ENCODE results near the gene TLE1.

Gene TLE1

DNA sequence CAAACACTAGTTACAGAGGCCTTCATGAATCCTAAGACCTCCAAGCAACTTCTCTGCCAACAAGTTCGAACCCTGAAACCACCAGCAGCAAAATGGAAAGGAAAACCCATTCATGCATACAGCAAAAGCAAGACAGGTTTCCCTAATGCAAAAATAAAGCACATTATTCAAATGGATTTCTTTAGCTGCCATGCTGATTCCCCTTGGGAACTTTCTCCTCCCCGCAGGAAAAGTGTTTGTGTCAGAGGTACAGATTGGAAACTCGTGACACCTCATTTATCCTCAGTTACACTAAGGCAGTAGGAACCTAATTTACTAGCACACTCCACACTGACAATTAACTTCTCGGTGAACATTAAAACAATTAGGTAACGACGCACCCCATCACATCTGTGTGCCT is 63.4 kb downstream of the TLE1 start:
- Histone ChIP-seq H3K27me3 (ENCODE audit: control insufficient read depth, insufficient read depth, low read length) (no peaks in the 10 kb centered on the region), H3K9ac (ENCODE audit: low read length) (no peak overlapping the region), H3K4me1 (ENCODE audit: control insufficient read depth, insufficient read depth, low read length) (peaks cover 7% of the 10 kb centered on the region)

DNA sequence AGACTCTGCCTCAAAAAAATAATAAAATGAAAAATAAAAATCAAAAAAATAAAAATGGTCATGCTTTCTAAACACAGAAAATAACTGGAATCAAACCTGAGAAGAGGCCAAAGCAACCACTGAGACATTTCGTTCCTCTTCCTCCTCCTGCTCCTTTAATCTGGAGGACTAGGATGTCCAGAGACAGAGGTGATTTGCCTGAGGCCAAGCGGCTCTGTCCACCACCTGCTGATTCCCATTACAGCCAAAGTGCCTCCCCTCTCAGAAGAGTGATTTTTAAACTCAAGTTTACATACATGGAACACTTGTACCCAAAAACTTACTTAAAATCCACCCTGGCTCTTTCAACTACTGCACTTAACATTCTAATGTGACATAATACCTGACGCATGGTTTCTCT is 65.6 kb downstream of the TLE1 start:
- Histone ChIP-seq H3K9me3 (ENCODE audit: control insufficient read depth, low read length) (no peaks in the 10 kb centered on the region), H3K36me3 (ENCODE audit: control insufficient read depth, insufficient read depth, low read length) (no peaks in the 10 kb centered on the region), H3K4me3 (ENCODE audit: low read length) (no peak overlapping the region), H3K9ac (ENCODE audit: low read length) (no peak overlapping the region), H3K4me1 (ENCODE audit: control insufficient read depth, insufficient read depth, low read length) (no peaks in the 10 kb centered on the region), H3K27me3 (ENCODE audit: control insufficient read depth, insufficient read depth, low read length) (no peaks in the 10 kb centered on the region)

More for the DNA sequence above, 63.4 kb downstream of the TLE1 start:
- Histone ChIP-seq H3K4me3 (ENCODE audit: low read length) (no peak overlapping the region), H3K36me3 (ENCODE audit: control insufficient read depth, insufficient read depth, low read length) (no peaks in the 10 kb centered on the region), H3K9me3 (ENCODE audit: control insufficient read depth, low read length) (no peaks in the 10 kb centered on the region)

DNA sequence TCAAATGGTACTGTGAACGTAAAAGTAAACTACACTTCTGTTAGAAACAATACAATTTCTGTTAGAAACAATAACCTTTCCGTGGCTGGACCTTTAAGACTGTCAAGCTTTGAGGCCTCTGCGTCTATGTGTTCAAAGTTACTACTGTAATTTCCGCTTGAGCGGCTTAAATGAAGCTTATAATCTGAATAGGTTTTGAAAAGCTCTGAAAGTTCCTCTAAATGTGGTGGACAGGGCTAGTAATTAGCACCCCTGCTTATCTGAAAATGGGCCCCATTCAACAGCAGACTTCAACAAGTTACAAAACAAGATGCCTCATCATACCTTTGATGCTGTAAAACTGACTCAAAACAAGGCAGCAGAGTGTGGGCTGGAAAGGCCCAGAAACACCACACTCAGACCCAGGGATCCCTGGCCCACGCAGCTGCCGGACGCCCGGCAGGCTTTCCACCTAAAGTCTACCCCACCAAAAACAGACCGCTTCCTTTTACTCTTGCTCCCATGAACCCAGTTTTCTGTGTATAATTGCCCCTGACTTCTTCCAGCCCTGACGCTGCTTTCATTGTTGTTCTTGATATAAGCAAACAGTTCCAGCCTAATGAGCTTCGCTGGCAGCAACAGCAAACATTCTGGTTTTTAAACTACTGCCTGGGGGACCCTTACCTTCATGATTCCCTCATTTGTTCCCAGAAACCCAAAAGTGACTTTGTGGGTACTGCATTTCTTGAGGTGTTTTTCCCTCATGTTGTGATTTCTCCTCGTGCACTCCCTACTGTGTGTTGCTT is 66.7 kb downstream of the TLE1 start:
- no peaks in the 10 kb centered on the region for H3K27me3 ChIP-seq (ENCODE audit: control insufficient read depth, insufficient read depth, low read length)
- H3K4me1 ChIP-seq (ENCODE audit: control insufficient read depth, insufficient read depth, low read length), result no peaks in the 10 kb centered on the region
- H3K9me3 ChIP-seq (ENCODE audit: control insufficient read depth, low read length), result no peaks in the 10 kb centered on the region
- H3K9ac ChIP-seq (ENCODE audit: low read length), result no peak overlapping the region
- no peaks in the 10 kb centered on the region for H3K36me3 ChIP-seq (ENCODE audit: control insufficient read depth, insufficient read depth, low read length)
- no peak overlapping the region for H3K4me3 ChIP-seq (ENCODE audit: low read length)

DNA sequence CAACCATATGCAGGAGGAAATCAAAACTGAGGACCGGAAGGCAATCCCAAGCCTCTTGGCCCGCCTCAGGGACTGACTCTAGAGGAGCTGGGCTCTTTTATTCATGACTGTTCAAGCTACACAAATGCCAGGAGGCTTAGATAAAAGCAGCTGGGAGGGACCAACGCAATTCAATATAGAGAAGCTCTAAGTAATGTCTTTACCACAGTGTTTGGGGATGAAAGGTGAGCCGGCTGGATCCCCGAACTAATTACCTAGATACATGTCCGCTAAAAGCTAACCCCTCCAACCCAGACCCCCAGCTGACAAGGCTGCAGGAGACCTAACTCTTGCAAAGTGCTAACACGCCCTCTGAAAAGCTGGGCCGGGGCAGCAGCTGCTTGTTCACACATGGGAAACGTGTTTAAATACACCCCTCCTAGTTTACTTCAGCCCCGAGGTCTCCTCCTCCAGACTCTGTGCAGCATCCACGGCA is 67.5 kb downstream of the TLE1 start:
- Histone ChIP-seq H3K27me3 (ENCODE audit: control insufficient read depth, insufficient read depth, low read length) (no peaks in the 10 kb centered on the region), H3K9ac (ENCODE audit: low read length) (no peak overlapping the region), H3K4me1 (ENCODE audit: control insufficient read depth, insufficient read depth, low read length) (no peaks in the 10 kb centered on the region), H3K36me3 (ENCODE audit: control insufficient read depth, insufficient read depth, low read length) (no peaks in the 10 kb centered on the region), H3K9me3 (ENCODE audit: control insufficient read depth, low read length) (no peaks in the 10 kb centered on the region), H3K4me3 (ENCODE audit: low read length) (no peak overlapping the region)

DNA sequence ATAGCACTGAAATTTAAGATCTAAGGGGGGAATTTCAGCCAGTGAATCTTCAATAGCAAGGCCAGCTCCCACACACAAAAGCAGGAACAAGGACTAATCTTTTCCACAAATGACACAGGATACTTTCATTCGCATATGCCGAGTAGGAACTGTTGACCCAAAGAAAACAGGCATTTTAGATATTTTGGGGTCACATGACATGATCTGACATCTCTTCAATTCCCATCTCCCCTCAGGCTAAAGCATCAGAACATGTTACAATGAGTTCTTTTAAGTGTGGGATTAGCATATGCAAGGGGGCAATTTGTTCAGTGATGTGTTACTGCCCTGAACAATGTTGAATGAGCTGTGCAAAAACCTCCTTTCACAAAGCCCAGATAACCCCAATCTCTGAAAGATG is 68.2 kb downstream of the TLE1 start:
- Histone ChIP-seq H3K9me3 (ENCODE audit: control insufficient read depth, low read length) (no peaks in the 10 kb centered on the region), H3K36me3 (ENCODE audit: control insufficient read depth, insufficient read depth, low read length) (no peaks in the 10 kb centered on the region), H3K9ac (ENCODE audit: low read length) (no peak overlapping the region), H3K4me1 (ENCODE audit: control insufficient read depth, insufficient read depth, low read length) (no peaks in the 10 kb centered on the region), H3K27me3 (ENCODE audit: control insufficient read depth, insufficient read depth, low read length) (no peaks in the 10 kb centered on the region), H3K4me3 (ENCODE audit: low read length) (no peak overlapping the region)

DNA sequence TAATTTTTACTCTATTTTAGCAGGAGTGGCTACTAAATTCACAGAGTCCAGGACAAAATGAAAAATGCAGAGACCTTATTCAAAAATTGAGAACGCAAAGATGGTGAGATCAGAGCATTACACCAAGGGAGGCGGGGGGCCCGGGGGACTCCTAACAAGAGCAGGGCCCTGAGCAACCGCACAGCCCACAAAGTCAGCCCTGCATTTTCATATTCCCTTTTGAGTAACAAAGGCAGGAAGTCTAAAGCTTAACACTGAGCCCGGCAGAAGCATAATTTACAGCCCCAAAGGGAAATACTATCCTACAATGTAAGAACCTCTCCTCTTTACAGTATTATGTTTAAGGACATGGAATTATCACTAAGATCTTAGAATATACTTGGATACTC is 69.4 kb downstream of the TLE1 start:
- H3K27me3 ChIP-seq (ENCODE audit: control insufficient read depth, insufficient read depth, low read length), result no peaks in the 10 kb centered on the region
- H3K4me1 ChIP-seq (ENCODE audit: control insufficient read depth, insufficient read depth, low read length), result no peaks in the 10 kb centered on the region
- no peak overlapping the region for H3K9ac ChIP-seq (ENCODE audit: low read length)
- no peaks in the 10 kb centered on the region for H3K36me3 ChIP-seq (ENCODE audit: control insufficient read depth, insufficient read depth, low read length)
- H3K9me3 ChIP-seq (ENCODE audit: control insufficient read depth, low read length), result no peaks in the 10 kb centered on the region
- H3K4me3 ChIP-seq (ENCODE audit: low read length), result no peak overlapping the region

DNA sequence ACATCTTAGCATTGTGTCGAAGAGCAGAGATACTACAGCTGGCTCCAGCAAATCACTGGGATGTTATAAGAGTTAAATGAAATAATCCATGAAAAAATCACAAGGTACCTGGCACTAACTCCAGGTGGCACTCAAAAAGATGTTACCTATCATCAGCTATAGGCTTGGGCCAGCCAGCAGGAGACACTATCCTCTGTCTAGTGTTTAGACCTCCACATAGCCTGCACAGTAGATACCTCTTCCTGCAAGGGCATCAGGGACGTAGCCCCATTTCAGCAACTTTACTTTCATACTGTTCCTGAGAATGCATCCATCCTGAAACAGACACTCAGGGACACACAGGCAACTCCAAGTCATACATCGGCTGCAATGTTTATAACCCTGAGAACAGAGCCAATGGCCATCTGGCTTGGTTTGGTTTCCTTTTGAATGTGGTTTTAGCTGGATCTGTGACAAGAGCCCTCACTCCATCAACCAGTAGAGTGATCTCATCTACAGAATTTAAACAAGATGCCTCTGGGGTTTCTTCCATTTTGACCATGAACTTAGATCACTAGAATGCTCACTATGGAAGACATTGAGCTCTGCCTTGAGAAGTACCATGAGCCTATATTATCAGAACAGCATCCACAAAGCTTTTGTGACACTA is 69.9 kb downstream of the TLE1 start:
- no peaks in the 10 kb centered on the region for H3K9me3 ChIP-seq (ENCODE audit: control insufficient read depth, low read length)
- H3K36me3 ChIP-seq (ENCODE audit: control insufficient read depth, insufficient read depth, low read length), result no peaks in the 10 kb centered on the region
- H3K9ac ChIP-seq (ENCODE audit: low read length), result no peak overlapping the region
- no peak overlapping the region for H3K4me3 ChIP-seq (ENCODE audit: low read length)
- H3K27me3 ChIP-seq (ENCODE audit: control insufficient read depth, insufficient read depth, low read length), result no peaks in the 10 kb centered on the region
- no peaks in the 10 kb centered on the region for H3K4me1 ChIP-seq (ENCODE audit: control insufficient read depth, insufficient read depth, low read length)

DNA sequence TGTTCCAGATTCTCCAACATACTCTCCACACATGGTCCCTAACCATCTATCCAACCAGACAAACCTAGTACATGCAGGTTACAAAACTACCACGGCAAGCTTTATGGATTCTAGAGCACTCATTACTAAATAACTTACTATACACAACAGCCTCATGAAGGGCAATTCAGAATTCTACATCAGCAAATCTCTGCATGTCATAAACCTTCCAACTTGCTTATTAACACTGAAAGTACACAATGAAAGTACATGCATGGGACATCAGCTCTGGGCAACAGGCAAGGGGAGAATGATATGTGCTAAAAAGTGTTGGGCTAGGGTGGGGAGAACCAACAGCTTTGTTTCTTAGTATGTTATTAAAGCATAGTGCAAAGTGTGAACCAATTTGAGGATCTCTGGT is 70.4 kb downstream of the TLE1 start:
- H3K9ac ChIP-seq (ENCODE audit: low read length), result no peak overlapping the region
- H3K9me3 ChIP-seq (ENCODE audit: control insufficient read depth, low read length), result no peaks in the 10 kb centered on the region
- H3K4me3 ChIP-seq (ENCODE audit: low read length), result no peak overlapping the region
- H3K4me1 ChIP-seq (ENCODE audit: control insufficient read depth, insufficient read depth, low read length), result no peaks in the 10 kb centered on the region
- no peaks in the 10 kb centered on the region for H3K27me3 ChIP-seq (ENCODE audit: control insufficient read depth, insufficient read depth, low read length)
- H3K36me3 ChIP-seq (ENCODE audit: control insufficient read depth, insufficient read depth, low read length), result no peaks in the 10 kb centered on the region

DNA sequence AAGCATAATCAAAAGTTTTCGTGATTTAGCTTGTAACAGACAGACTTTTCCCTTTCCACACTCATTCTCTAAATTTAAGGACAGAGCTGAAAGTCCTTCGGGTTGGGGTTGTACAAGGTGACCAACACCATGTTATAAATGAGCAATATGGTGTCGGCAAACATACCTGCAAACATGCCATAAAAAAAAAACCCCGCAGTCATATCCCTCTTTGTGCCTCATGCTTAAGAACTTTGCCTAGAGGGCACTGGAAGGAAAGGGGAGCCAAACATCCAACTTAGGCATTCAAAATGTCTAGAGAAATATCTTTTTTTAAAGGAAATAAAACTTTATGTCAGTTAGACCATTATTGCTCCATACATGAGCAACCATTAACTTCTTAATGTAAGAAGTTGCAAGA is 73.2 kb downstream of the TLE1 start:
- Histone ChIP-seq H3K9ac (ENCODE audit: low read length) (no peak overlapping the region), H3K36me3 (ENCODE audit: control insufficient read depth, insufficient read depth, low read length) (peaks cover 7% of the 10 kb centered on the region), H3K4me1 (ENCODE audit: control insufficient read depth, insufficient read depth, low read length) (no peaks in the 10 kb centered on the region), H3K27me3 (ENCODE audit: control insufficient read depth, insufficient read depth, low read length) (no peaks in the 10 kb centered on the region), H3K4me3 (ENCODE audit: low read length) (no peak overlapping the region), H3K9me3 (ENCODE audit: control insufficient read depth, low read length) (no peaks in the 10 kb centered on the region)

DNA sequence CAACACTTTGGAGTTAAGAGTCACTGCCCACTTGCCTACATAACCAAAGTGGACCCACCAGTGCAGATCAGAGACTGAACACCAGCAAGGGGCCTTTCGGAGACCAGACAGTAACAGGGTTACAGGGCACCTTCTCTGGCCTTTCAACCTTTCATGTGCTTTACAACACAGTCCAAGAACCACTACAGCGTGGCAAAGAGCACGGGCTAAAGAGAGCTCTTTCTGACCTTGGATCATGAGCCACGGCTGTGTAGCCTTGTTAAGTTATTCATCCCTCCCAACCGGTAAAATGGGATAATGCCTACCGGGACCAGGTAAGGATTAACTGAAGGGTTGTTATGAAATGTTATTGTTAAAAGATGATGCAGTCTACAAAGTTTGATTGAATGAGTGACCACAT is 75.0 kb downstream of the TLE1 start:
- H3K36me3 ChIP-seq (ENCODE audit: control insufficient read depth, insufficient read depth, low read length), result peaks cover 7% of the 10 kb centered on the region
- H3K4me3 ChIP-seq (ENCODE audit: low read length), result no peak overlapping the region
- H3K27me3 ChIP-seq (ENCODE audit: control insufficient read depth, insufficient read depth, low read length), result no peaks in the 10 kb centered on the region
- H3K9ac ChIP-seq (ENCODE audit: low read length), result no peak overlapping the region
- H3K4me1 ChIP-seq (ENCODE audit: control insufficient read depth, insufficient read depth, low read length), result no peaks in the 10 kb centered on the region
- H3K9me3 ChIP-seq (ENCODE audit: control insufficient read depth, low read length), result no peaks in the 10 kb centered on the region

DNA sequence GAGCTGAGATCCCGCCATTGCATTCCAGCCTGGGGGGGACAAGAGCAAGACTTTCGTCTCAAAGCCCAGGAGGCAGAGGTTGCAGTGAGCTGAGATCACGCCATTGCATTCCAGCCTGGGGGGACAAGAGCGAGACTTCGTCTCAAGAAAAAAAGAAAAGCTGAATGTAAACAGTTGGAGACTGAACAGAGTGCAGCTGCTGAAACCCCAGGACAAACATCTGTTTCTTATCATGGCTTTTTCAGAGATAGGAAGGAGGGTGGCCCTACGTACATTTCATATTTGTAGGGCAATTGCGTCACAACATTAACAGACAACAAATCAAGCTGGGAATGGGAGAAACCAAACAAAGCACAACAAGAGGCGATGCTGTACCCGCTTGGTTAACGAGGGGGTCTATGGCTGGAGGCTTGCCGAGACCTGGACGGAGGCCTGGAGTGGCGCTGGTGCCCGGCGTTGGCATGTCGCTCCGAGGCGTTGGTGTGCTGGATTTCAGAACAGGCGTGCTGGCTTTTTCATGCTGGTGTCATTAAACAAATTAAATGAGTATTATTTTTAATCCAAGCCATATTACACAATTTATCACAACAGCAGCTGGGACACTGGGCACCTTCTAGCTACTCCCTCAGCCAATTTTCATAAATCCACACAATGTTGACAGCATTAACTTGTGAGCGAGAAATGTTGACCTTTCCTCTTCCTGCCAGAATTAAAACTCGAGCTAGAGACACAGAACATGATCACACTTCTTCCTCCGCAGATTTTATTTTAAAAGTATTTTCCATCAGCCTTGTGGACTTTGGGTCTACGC is 76.1 kb downstream of the TLE1 start:
- no peak overlapping the region for H3K9ac ChIP-seq (ENCODE audit: low read length)
- no peak overlapping the region for H3K4me3 ChIP-seq (ENCODE audit: low read length)
- H3K36me3 ChIP-seq (ENCODE audit: control insufficient read depth, insufficient read depth, low read length), result peaks cover 7% of the 10 kb centered on the region
- no peaks in the 10 kb centered on the region for H3K4me1 ChIP-seq (ENCODE audit: control insufficient read depth, insufficient read depth, low read length)
- no peaks in the 10 kb centered on the region for H3K9me3 ChIP-seq (ENCODE audit: control insufficient read depth, low read length)
- no peaks in the 10 kb centered on the region for H3K27me3 ChIP-seq (ENCODE audit: control insufficient read depth, insufficient read depth, low read length)

DNA sequence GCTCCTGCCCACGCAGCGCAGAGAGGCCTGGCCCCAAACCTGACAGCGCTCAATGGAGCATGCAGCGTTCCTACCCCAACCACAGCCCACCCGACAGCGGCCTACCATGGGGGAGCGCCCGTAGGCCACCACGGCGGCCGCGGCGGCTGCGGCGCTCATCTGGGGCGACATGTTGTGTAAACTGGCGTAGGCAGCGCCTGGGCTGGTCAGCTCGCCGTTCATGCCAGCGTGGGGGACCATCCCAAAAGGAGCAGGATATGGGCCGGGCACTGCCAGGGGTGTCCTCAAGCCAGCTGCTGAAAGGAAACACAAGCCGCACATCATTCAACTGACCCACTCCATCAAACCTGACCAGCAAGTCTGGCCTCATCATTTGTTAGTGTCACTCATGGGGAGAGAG is 77.7 kb downstream of the TLE1 start:
- Histone ChIP-seq H3K4me1 (ENCODE audit: control insufficient read depth, insufficient read depth, low read length) (no peaks in the 10 kb centered on the region), H3K9me3 (ENCODE audit: control insufficient read depth, low read length) (no peaks in the 10 kb centered on the region), H3K27me3 (ENCODE audit: control insufficient read depth, insufficient read depth, low read length) (no peaks in the 10 kb centered on the region), H3K9ac (ENCODE audit: low read length) (no peak overlapping the region), H3K36me3 (ENCODE audit: control insufficient read depth, insufficient read depth, low read length) (peaks cover 7% of the 10 kb centered on the region), H3K4me3 (ENCODE audit: low read length) (no peak overlapping the region)
